HepG2 (cell line): ENCODE data around the gene DNMT3B. TPM values are rescaled to one million over a fixed set of nuclear protein-coding genes. Genes with fewer than 3 reads are reported as not detected.

ENCODE experiments used
- CHD2 ChIP-seq: IDR thresholded peaks from 2 replicates; pipeline ENCODE4 v1.6.1; 2011; ENCODE audit warnings: low read depth, low read length, improper control_type of control experiment
- CREM ChIP-seq, 2 experiments: sonication (generic) in 1 of 2; formaldehyde crosslinking in 1 of 2; IDR thresholded peaks; 2 replicates each; pipeline versions ENCODE4 v1.4.0 to v1.6.1; 2016 to 2020; ENCODE audit warnings: antibody characterized with exemption in 1 of 2, mild to moderate bottlenecking in 1 of 2, missing genetic modification reagents in 1 of 2
- CSRNP2 ChIP-seq: sonication (generic); formaldehyde crosslinking; conservative IDR thresholded peaks from 2 replicates; pipeline ENCODE4 v1.8.0; 2022; ENCODE audit warnings: low read depth, missing genetic modification reagents
- FOXK1 ChIP-seq: sonication (generic); formaldehyde crosslinking; IDR thresholded peaks from 2 replicates; pipeline ENCODE4 v1.4.0; 2020; ENCODE audit warnings: low read depth, missing genetic modification reagents, borderline replicate concordance
- GFI1 ChIP-seq: sonication (generic); formaldehyde crosslinking; IDR thresholded peaks from 2 replicates; pipeline ENCODE4 v1.5.0; 2020; ENCODE audit warnings: missing genetic modification reagents, mild to moderate bottlenecking, borderline replicate concordance
- HDAC6 ChIP-seq: fragments of 200-600 bp; sonication (generic); IDR thresholded peaks from 2 replicates; pipeline ENCODE4 v1.7.0; 2017; ENCODE audit warnings: mild to moderate bottlenecking, antibody characterized with exemption, low read length, low read depth
- HNF4A ChIP-seq: sonication (generic); formaldehyde crosslinking; IDR thresholded peaks from 2 replicates; pipeline ENCODE4 v1.4.0; 2020; ENCODE audit warnings: missing genetic modification reagents
- HNRNPUL1 ChIP-seq: fragments of 200-400 bp; formaldehyde crosslinking; IDR thresholded peaks from 2 replicates; pipeline ENCODE4 v1.6.1; 2017; ENCODE audit warnings: low read depth, mild to moderate bottlenecking, low read length, moderate library complexity
- MBNL3 ChIP-seq: fragments of 250-450 bp; sonication (Bioruptor Pico); conservative IDR thresholded peaks from 2 replicates; pipeline ENCODE4 v1.8.0; 2022; ENCODE audit warnings: mild to moderate bottlenecking, inconsistent platforms
- POLR2A ChIP-seq, 2 experiments: IDR thresholded peaks; 2 replicates each; pipeline ENCODE4 v1.6.1; 2011; ENCODE audit warnings: low read depth in 2 of 2, low read length in 2 of 2, mild to moderate bottlenecking in 1 of 2, moderate library complexity in 1 of 2; ENCODE audit not compliant: insufficient read depth in 1 of 2
- RFX1 ChIP-seq: fragments of 450-650 bp; IDR thresholded peaks from 2 replicates; pipeline ENCODE4 v1.6.1; 2017
- TEAD3 ChIP-seq: optimal IDR thresholded peaks from 2 replicates; pipeline ENCODE3; 2016; ENCODE audit warnings: borderline replicate concordance
- ZFP36L1 ChIP-seq: sonication (generic); formaldehyde crosslinking; IDR thresholded peaks from 2 replicates; pipeline ENCODE4 v1.8.0; 2022; ENCODE audit warnings: mild to moderate bottlenecking, missing genetic modification reagents, moderate library complexity
- ZNF230 ChIP-seq: sonication (generic); formaldehyde crosslinking; IDR thresholded peaks from 2 replicates; pipeline ENCODE4 v1.4.0; 2020; ENCODE audit warnings: mild to moderate bottlenecking, missing genetic modification reagents
- ZNF496 ChIP-seq: sonication (generic); formaldehyde crosslinking; IDR thresholded peaks from 2 replicates; pipeline ENCODE4 v1.8.1; 2023; ENCODE audit warnings: mild to moderate bottlenecking, moderate library complexity, missing genetic modification reagents; ENCODE audit not compliant: insufficient replicate concordance
- ZNF557 ChIP-seq: sonication (generic); formaldehyde crosslinking; IDR thresholded peaks from 2 replicates; pipeline ENCODE4 v1.4.0; 2020; ENCODE audit warnings: missing genetic modification reagents
- ZNF639 ChIP-seq: conservative IDR thresholded peaks from 2 replicates; pipeline ENCODE4 v1.6.1; 2018; ENCODE audit warnings: missing genetic modification reagents
- ZNF703 ChIP-seq: sonication (generic); formaldehyde crosslinking; IDR thresholded peaks from 2 replicates; pipeline ENCODE4 v1.5.1; 2020; ENCODE audit warnings: missing genetic modification reagents, mild to moderate bottlenecking, moderate library complexity, borderline replicate concordance
- ZNF761 ChIP-seq: sonication (generic); formaldehyde crosslinking; conservative IDR thresholded peaks from 2 replicates; pipeline ENCODE4 v1.4.0; 2020; ENCODE audit warnings: mild to moderate bottlenecking, missing genetic modification reagents
- polyA plus RNA-seq, 8 experiments: library from polyadenylated mRNA; depleted of rRNA in 3 of 8; stranded (reverse) in 7 of 8; unstranded in 1 of 8; fragments of >200 nt; fragmentation: Illumina TruSeq in 4 of 8; extraction: Trizol in 4 of 8; gene quantifications; 2 replicates each; pipeline versions ENCODE4 v1.2.1 to v1.2.3, GENCODE V29; 2011 to 2016; ENCODE audit warnings: low read depth in 4 of 8, missing spikeins in 1 of 8, mixed read lengths in 1 of 8; ENCODE audit not compliant: insufficient read depth in 1 of 8
- total RNA-seq, 5 experiments: library from RNA; depleted of rRNA; stranded (reverse); fragments of >200 nt; fragmentation: Illumina TruSeq; extraction: Trizol; gene quantifications; 2 replicates each; pipeline ENCODE4 v1.2.3, GENCODE V29; 2016; ENCODE audit warnings: low read depth in 1 of 5
- TF ChIP-seq, protein P1 (sequence below): sonication (generic); formaldehyde crosslinking; conservative IDR thresholded peaks from 2 replicates; pipeline ENCODE4 v1.4.0; 2020; ENCODE audit warnings: missing genetic modification reagents
- TF ChIP-seq, protein P2 (sequence below): sonication (generic); formaldehyde crosslinking; IDR thresholded peaks from 2 replicates; pipeline ENCODE4 v1.4.0; 2020; ENCODE audit warnings: missing genetic modification reagents

The DNMT3B gene
- total and polyA plus RNA-seq, 2 of the 13 experiments (the other 11 are each of a cell fraction or from before 2014, with no cell fraction given), result 3.8 to 13.9 TPM

DNA sequence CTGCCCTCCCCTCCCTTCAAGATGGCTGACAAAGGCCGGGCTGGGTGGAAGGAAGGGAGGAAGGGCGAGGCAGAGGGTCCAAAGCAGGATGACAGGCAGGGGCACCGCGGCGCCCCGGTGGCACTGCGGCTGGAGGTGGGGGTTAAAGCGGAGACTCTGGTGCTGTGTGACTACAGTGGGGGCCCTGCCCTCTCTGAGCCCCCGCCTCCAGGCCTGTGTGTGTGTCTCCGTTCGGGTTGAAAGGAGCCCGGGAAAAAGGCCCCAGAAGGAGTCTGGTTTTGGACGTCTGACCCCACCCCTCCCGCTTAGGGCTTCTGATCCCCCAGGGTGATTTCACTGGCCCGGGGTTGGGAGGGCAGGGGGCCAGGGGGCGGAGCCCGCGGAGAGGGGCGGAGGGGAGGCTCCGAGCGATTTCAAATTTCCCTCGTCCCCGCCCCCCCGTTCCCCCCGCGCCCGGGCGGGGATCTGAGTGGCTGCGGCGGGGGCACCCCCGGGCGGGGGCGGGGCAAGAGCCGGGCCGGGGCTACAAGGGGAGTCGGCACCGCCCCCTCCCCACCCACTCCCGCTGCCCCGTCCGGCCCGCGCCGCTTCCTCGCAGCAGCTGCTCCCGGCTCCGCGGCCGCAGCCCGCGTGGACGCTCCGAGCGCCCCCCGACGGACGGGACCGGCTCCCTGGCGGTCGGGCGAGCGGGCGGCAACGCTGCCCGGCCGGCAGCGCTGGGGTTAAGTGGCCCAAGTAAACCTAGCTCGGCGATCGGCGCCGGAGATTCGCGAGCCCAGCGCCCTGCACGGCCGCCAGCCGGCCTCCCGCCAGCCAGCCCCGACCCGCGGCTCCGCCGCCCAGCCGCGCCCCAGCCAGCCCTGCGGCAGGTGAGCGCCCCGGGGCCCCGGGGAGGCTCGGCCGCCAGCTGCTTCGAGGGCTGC, at the start of gene DNMT3B (continued):
- TF ChIP-seq ZNF703 (CRISPR knock-in tag) (no peak), ZNF557 (CRISPR knock-in tag) (no peak), HDAC6 (no peak), CREM (IDR thresholded peaks at IDR 0.05) (no peak), CREM (CRISPR knock-in tag; IDR thresholded peaks at IDR 0.05) (no peak), POLR2A (IDR thresholded peaks at IDR 0.05; ENCODE audit: insufficient read depth in 1 of 2, low read depth in 2 of 2, low read length in 2 of 2) (peak; percentile 25 to 76; a peak in 2 of 4 replicates), GFI1 (no peak), TEAD3 (no peak), MBNL3 (CRISPR knock-in tag) (no peak), ZNF761 (CRISPR knock-in tag) (no peak), ZNF496 (CRISPR knock-in tag) (no peak), HNF4A (no peak), CHD2 (no peak), ZNF230 (CRISPR knock-in tag) (no peak), ZNF639 (no peak), ZFP36L1 (CRISPR knock-in tag) (no peak), HNRNPUL1 (no peak), FOXK1 (CRISPR knock-in tag) (no peak), CSRNP2 (CRISPR knock-in tag) (peak; percentile 91; the same call in 1 of the 2 replicates), RFX1 (no peak)
- TF ChIP-seq, protein P1, sequence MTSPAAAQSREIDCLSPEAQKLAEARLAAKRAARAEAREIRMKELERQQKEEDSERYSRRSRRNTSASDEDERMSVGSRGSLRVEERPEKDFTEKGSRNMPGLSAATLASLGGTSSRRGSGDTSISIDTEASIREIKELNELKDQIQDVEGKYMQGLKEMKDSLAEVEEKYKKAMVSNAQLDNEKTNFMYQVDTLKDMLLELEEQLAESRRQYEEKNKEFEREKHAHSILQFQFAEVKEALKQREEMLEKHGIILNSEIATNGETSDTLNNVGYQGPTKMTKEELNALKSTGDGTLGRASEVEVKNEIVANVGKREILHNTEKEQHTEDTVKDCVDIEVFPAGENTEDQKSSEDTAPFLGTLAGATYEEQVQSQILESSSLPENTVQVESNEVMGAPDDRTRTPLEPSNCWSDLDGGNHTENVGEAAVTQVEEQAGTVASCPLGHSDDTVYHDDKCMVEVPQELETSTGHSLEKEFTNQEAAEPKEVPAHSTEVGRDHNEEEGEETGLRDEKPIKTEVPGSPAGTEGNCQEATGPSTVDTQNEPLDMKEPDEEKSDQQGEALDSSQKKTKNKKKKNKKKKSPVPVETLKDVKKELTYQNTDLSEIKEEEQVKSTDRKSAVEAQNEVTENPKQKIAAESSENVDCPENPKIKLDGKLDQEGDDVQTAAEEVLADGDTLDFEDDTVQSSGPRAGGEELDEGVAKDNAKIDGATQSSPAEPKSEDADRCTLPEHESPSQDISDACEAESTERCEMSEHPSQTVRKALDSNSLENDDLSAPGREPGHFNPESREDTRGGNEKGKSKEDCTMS, result no peak
- TF ChIP-seq, protein P2, sequence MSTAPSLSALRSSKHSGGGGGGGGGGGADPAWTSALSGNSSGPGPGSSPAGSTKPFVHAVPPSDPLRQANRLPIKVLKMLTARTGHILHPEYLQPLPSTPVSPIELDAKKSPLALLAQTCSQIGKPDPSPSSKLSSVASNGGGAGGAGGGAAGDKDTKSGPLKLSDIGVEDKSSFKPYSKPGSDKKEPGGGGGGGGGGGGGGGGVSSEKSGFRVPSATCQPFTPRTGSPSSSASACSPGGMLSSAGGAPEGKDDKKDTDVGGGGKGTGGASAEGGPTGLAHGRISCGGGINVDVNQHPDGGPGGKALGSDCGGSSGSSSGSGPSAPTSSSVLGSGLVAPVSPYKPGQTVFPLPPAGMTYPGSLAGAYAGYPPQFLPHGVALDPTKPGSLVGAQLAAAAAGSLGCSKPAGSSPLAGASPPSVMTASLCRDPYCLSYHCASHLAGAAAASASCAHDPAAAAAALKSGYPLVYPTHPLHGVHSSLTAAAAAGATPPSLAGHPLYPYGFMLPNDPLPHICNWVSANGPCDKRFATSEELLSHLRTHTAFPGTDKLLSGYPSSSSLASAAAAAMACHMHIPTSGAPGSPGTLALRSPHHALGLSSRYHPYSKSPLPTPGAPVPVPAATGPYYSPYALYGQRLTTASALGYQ (CRISPR knock-in tag), result no peak; the same call in 1 of the 2 replicates
